GM21360 (cell line): ENCODE results near the gene HOXA6.

Source experiments
- ATAC-seq: cut with Tn5 transposase; IDR thresholded peaks from one replicate; pipeline ENCODE4 v1.9.1; 2021; ENCODE audit warnings: mild to moderate bottlenecking, moderate library complexity; ENCODE audit not compliant: unreplicated experiment

HOXA6 gene

DNA sequence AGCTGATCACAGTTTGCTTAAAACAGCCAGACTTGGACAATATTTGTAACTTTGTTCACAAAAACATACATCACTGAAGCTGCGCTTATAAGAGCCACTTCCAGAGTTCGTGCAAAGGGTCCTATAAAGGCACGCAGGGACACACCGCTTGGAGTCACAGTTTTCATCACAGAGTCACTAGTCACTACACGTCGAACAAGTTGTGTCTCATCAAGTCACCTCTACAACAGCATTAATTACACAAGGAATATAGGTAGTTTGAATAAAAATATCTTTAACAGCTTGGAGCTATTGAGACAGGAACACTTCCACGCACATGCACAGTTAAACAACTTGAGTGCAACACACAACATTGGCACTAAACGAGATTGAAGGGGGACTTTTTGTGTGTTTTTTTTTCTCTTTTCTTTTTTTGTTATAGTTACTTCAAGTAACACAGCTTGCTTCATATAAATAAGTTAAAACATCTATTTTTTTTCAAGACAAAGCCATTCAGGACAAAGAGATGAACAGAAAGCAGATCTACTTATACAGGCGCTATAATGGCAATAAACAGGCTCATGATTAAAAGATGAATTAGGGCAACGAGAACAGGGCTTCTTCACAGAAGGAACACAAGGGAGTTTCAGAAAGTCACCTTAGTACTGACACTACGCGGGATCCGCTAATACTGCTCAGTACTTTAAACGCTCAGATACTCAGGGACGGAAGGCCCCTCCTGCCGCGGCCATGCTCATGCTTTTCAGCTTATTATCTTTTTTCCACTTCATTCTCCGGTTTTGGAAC, 6.2 kb downstream of the HOXA6 start:
- no peak for ATAC-seq

DNA sequence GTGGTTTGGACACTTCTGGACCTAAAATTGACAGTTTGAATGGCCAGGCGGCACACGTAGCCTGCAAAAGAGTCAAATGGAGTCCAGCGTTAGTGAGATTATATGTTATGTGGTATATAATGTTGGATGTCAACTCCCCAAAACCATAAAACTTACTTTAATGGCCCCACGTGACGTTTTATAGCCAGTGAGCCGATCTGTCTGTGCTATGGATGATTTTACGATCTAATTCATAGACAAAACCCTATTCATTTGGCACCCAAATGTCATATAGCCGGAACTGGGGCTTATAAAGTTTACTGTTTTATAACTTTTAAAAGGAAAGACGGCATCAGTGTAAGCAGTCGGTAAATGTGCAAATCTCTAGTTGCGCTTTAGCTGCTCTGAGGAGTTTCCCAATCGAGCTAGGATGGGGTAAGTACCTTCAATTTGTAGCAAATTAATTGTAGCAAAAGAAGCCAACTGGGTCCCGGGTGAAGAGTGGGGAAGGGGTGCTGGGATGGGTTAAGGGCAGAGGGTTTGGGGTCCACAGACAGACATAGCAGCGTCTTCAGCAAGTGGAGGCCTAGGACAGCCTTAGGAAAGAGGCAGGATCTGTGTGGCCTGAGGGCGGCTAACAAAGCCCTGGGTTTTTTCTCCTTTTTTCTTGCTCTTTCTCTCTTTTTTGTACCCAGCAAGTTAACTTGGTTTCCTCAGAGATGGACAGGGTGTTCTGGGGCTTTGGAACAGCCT, 7.3 kb downstream of the HOXA6 start:
- no peak for ATAC-seq

DNA sequence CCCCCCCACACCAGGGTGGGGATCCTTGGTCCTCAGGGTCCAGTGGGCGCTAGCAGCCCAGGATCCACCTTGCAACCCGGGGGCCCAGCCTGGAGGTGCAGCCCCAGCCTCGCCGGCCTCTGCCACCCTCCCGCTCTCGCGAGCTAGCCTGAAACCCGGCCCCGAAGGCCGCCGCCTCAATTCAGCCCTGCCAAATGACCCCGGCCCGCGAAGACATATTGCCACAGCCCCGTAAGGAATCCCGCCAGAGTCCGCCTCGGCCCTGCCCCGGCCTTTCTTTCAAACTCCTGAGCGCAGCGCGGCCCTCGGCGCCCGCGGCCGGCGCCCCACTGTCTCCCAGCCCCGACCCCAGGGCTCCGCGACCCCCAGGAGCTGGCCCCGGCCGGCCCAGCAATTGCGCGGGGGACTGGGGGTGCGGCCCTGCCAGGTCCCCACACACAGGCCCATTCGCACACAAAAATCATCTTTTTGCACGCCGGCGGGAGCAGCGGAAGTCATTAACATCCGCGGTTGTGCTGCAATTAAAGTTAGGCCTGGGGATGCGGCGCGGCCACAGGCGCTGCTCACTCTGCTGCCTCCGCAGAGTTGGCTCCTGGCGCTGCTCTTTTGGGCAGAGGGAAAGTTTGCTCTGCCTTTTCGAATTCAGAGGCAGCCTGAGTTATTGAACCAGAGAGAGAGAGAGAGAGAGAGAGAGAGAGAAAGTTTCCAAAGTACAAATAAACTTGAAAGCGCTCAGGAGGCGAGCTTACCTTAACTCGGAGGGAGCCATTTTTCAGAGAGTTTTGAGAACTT, 8.0 kb downstream of the HOXA6 start:
- no peak for ATAC-seq

DNA sequence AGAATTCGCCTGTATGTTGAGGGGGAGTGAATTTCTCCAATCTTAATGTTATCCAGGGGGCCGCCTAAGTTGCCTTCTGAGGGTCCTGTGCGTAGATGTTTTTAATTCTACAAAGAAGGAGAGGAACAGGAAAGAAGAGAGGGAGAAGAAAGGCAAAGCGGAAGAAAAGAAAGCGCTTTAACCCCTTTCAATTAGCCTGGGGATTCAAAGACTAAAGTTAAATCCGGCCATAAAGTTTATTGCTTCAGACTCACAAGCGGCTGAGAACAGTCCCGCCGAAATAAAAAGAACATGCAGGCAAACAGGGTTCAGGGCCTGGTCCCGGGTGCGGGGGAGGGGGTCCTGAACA, 8.6 kb downstream of the HOXA6 start:
- ATAC-seq, result no peak

DNA sequence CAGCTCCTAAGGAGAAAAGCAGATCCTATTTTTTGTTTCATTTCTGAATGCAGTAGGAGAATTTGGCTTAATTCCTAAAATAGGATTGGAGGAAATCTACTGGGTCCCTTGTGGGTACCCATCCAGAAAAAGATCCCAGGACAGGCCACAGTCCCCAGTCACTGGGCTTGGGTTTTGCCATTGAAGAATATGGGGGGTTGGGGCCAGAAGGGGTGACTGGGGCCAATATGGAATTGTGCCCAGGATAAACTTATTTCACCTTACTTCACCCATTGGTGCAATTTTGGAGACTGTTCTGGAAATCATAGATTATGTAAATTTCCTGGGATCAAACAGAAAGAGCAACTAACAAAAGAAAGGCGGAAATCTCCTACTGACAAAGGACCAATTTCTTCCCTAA, 9.1 kb downstream of the HOXA6 start:
- ATAC-seq, result no peak

DNA sequence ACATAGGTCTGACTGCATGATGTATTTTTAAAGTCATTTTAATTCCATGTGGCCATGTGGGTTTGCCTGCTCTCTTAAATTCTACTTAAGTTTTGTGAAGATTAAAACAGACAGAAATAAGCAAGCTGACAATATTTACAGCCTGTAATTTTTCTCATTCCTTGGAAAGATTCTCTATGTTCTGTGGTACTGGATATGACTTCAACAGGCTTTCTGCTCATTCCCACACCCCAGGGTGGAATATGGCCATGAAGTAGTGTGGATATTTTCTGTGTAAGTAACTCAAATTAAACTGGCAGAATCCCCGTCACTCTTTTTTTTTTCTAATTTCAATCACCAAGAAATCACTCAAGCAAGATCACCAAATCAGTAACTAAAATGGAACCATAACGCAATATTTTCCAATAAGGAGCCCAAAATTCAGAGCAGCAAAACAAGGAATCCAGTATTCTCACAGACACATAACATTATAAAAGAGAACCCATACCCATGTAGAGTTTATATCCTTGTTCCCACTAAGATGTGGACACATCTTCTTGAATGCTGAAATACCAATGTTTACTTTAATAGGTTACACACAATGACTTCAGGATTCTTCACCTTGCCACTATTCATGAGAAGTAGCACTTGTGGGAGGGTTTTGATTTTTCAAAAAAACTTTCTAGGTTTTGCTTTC, 9.8 kb downstream of the HOXA6 start:
- ATAC-seq, result no peak

DNA sequence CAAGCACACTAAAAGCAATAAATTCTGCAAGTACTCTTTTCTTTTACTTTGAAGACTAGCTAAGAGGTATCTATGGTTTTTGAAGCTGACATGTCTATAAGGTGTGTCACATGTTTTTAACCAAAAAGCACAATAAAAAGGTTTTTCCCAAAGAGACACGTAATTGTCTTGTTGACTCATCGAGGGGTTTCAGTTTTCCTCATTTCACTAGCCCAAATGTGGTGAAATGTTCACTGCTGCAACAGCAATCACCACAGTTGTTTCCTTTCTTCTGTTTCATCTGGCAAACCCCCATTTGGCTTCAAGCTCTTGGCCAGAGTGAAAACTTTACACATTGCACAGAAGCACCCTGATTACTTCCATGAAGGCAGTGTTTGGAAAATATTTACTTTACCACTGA, 13.2 kb downstream of the HOXA6 start:
- no peak for ATAC-seq

DNA sequence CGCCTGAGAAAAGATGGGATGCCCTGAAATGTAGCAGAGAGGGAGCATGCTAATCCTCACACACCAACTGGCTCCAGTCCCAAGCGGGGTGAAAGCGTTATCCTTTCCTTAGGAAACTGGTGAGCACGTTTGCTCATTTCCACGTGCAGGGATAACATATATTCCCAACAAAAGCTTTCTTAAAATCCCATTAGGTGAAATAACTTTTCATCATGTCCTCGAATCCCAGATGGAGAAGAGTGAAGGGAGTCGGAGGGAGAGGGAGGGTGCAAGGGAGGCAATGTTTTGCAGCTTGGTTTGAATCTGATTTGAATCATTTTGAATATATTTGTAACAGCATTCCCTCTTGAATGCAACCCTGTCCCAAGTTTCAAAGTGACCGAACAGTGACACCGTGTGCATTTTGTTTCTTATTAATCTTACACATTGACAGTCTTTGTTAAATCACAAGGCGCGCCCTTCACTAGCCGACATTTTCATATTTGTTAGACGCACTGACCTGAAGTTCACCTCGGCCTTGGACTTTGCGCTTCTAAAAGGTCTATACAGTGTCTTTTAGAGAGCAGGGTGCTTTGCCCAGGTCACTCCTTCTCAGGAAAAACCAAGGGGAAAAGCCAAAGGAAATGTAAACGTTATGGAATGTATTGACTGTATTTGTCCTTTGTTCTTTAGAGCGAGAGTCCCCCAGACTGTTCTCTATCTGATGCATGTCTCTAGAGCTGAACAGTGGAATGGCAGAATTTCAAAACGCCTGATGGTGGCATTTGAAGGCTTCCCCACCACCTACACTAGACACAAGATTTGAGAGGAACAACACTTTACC, 14.0 kb downstream of the HOXA6 start:
- no peak for ATAC-seq

DNA sequence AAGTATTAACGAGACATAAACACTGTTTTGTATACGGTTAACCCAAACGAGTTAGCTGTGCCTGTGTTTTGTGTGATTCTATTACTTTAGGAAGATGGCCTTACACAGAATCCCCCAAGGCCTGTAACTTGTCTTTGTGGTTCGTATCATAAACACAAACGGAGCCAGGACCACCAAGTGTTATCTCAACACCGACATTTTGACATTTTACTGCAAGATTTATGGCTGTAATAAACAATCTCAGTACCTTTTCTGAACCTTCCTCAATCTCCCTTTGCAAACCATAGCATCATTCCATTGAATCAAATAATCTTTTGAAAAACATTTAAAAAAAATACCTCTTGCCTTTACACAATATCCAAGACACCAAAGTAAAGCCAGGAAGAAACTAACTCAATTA, 14.6 kb downstream of the HOXA6 start:
- ATAC-seq, result no peak

DNA sequence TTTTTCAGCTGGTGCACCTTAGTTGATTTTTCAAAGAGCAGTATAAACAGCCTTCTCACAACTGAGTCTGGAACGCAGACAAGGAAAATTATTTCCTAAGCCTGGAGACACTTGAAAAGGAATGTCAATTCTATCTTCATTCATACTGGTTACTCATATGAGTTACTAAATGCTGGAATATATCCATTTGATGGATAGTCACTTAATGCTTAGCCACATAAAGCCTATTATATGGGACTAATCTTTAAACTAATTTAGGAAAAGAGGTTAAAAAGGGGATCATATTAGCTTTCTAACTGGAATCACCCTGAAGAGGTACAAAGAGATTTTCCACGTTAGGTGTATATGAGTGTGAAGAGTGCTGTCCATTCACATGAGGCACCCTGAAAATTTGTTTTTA, 15.4 kb downstream of the HOXA6 start:
- no peak for ATAC-seq

DNA sequence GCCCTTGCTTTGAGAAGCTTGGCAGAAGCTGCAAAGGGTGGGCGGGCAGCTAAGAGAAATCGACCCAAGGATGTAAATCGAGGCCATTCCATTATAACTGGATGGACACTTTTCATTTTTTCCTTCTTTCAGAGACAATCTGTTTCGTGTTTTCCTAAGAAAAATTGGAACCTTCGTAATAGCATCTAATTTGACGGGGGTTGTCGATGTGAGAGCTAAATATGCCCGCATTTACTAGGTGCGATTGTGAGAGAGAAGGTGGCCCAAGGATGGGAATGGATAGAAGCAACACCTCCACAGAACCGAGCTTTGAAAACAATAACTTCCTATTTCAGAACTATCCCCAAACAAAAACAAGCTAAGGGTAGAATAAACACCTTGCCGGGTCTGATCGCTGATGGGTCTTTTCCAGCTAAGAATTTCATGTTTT, 16.2 kb downstream of the HOXA6 start:
- no peak for ATAC-seq

DNA sequence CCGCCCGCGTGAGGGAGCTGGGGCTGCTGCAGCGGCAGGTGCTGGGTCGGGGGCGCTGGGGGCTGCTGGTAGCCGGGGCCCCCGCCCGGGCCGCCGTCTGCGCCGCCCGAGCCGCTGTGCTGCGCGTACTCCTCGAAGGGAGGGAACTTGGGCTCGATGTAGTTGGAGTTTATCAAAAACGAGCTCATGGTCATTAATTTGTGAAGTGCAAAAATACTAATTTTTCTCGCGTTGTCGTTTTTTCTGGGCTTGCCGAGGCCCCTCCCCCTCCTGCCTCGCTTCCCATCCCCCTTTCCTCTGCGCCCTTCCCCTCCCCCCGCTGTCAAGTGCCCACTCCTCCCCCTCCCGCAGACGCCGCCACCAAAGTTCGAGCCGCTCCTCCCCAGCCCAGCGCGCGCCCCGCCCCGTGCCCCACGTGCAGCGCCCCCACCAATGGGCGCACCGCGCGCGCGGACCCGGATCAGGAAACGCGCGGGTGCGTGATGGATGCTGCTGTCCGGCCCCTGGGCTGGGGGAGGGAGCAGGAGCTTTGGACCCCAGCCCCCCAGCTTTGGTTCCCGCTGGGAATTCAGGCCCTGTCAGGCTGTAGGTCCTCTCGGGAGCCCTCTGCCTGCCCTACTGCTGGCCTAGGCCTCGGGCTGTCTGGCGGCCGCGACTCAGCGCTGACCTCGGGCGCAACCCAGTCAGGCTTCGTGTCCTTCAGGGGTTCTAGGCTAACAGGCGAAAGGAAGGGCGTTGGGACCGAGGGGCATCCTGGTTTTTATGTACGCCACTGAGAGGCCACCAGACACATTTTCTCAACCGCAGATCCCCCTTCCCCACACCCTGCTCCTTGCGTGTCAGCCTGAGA, 16.8 kb downstream of the HOXA6 start, which contains the start of gene HOXA4:
TSS of gene HOXA4 (minus strand) at position 218 of the 850 bp plus-strand sequence. CDS start at position 194, 24 bp downstream.
- no peak for ATAC-seq

DNA sequence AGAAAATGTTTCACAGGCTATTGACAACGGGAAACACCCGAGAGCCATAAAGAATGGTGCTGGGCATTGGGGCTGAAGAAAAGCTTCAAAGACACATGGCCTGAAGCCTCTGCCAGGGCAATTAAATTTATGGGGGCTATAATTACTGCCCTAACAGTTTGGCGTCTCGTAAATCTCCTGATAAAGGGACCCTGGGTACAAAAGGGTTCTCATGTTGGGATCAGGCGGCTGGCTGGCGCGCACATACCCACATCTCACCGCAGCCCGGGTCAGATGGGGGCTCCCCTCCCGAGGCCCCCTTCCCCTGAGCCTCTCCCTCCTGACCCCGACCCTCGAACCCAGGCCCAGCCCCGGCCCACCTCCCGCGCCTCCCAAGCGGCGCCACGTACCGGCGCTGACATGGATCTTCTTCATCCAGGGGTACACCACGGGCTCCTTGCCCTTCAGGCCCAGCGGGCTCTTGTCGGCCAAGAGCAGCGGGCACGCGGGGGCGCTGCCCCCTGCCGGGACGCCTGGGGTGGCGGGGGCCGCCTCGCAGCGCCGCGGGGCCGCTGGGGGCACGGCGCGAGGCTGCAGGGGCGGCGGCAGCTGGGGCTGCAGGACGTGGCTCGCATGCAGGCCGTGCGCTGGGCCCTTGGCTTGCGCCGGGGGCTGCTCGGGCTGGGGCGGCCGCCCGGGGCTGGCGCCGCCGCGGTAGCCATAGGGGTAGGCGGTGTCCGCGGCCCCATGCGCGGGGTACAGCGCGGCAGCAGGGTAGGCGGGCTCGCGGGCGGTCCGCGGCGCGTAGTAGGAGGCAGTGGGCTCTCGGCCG, 17.6 kb downstream of the HOXA6 start:
- ATAC-seq, result no peak

DNA sequence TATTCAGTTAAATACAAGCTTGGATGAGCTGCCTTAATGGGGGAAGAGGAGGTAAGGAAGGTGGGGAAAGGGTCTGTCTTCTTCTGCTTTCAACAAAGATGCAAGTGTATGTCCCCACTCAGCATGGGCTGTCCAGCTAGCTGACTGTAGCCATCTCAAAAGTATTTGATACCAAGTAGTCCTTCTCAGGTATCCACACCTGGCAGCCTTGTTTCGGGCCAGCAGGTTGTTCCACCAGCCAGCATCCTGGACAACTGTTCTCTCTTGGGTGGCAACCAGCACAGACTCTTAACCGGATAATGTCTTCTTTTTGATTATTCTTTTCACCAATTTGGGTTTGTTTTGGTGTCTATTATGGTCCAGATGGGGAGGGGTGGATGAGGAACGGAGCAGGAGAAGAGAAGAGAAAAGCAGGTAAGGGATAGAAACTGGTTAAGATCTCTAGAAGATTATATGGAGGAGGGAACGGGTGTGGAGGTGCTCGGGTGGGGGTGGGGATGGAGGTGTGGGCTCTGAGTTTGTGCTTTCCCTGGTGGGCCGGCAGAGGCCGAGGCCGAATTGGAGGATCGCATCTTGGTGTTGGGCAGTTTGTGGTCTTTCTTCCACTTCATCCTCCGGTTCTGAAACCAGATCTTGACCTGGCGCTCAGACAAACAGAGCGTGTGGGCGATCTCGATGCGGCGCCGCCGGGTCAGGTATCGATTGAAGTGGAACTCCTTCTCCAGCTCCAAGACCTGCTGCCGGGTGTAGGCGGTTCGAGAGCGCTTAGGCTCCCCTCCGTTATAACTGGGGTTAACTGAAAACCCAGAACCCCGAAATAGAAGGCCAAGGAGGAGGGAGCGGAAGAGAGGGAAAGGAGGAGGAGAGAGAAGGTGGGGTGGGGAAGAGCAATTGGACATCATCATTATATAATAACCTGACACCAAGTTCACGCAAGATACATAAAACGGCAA, 18.5 kb downstream of the HOXA6 start:
- ATAC-seq, result no peak

DNA sequence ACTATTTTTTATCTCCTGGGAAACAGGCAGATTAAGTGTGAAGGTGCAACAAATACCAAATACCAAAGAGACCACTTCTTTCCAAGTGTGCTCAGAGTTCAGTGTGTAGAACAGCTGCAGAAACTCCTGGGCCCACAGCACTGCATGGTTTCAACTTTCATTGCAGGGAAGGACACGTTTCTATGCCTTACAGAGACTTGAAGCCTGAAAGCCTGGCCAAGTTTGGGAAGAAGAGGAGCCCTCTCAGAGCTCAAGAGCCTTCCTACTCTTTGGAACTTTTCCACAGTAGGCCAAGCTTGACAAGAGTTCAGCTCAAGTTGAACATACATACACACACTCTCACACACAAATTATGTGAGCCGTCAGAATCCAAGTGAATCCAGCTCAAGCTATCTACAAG, 19.5 kb downstream of the HOXA6 start:
- no peak for ATAC-seq

DNA sequence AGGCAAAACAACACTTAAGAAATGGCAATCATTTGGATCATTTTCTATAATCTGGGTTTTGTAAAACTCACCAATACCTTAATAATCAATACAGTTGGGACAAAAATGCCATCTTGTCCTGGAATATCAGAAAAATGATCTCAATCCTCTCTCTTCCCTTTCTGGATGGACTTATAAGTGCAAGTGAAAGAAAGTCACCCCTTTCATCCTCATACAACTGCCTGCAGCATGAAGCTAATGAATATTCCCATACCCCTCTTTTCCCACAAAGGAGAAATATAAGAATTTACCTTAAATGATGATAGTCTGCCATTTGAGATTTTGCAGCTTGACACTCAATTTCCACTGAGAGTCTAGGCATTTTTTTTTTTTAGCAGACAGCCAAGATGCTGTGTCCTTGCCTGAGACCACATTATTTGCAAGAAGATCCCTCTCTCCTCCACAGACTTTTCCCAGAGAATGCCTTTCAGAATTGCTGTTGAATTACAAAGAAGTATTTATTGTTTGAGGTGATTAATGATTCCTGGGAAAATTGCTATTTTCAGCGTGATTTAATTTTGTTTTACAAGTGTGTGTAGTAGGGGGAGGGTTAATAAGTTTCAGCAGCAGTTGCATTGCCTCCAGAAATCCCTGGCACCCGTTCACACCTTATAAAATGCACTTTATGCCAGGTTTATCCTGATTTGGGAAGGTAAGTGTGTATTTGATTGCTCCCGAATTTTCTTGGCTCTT, 20.8 kb downstream of the HOXA6 start:
- no peak for ATAC-seq

DNA sequence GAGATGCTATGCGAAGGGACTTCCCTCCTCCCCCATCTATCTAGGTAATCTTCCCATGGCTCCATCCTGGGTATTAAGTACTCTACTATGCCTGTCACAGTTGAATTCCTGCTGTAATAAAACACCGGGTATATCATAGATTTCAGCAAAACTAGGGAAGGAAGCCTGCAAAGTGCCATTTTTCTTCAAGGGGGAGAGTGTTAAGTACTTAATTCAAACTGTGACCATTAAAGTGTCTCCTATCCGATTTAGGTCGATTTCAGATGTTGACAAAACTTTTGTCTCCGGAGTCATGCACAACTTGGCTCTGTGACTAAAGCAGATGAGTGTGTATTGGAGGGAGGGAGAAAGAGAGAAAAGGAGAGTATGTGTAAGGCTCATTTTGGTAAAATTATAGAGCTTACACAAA, 21.6 kb downstream of the HOXA6 start:
- no peak for ATAC-seq
